PC-9 (cell line): Measurements from ENCODE around the gene EYA2. TPM values are rescaled to one million over a fixed set of nuclear protein-coding genes. Genes with fewer than 3 reads are reported as not detected.

Source experiments
- BruUV-seq: library from RNA; stranded (reverse); fragments of 400-500 nt; replicated peaks from 2 replicates; lab custom pipeline; 2021; lab: Mats Ljungman, UMichigan
- CTCF ChIA-PET: fragments of 300-600 bp; sonication (Branson Sonifier 250); formaldehyde crosslinking; loops from one replicate; lab custom pipeline; 2022; ENCODE audit warnings: antibody characterized with exemption; lab: Charles Lee
- POLR2A ChIA-PET: fragments of 300-600 bp; sonication (Branson Sonifier 250); formaldehyde crosslinking; loops from one replicate; lab custom pipeline; 2022; ENCODE audit warnings: antibody characterized with exemption; ENCODE audit not compliant: unreplicated experiment; lab: Charles Lee
- DNase-seq, 2 experiments: peaks; one replicate each; pipeline versions ENCODE4 v3.0.0 to v3.0.0-alpha.2; 2015 to 2022; ENCODE audit warnings: mixed read lengths in 1 of 2
- H2AFZ ChIP-seq: fragments of 200-600 bp; sonication (generic); 2 replicates; pipeline ENCODE4 v1.8.1; 2017; ENCODE audit warnings: antibody characterized with exemption
- H3F3A ChIP-seq: fragments of 200-600 bp; sonication (generic); 2 replicates; pipeline ENCODE4 v1.8.1; 2017; ENCODE audit warnings: antibody characterized with exemption, mild to moderate bottlenecking, low read depth; ENCODE audit not compliant: insufficient read depth
- H3K27ac ChIP-seq: fragments of 200-600 bp; sonication (generic); 2 replicates; pipeline ENCODE4 v1.6.1; 2016; ENCODE audit warnings: mixed run types
- H3K27me3 ChIP-seq: fragments of 200-600 bp; sonication (generic); 2 replicates; pipeline ENCODE4 v1.6.1; 2016; ENCODE audit warnings: low read depth, mixed run types; ENCODE audit not compliant: insufficient read depth
- H3K36me3 ChIP-seq: fragments of 200-600 bp; sonication (generic); 2 replicates; pipeline ENCODE4 v1.6.1; 2016; ENCODE audit warnings: low read depth, mixed run types
- H3K4me1 ChIP-seq: fragments of 200-600 bp; sonication (generic); replicated peaks from 2 replicates; pipeline ENCODE4 v1.6.1; 2016; ENCODE audit warnings: mixed run types; ENCODE audit not compliant: insufficient read depth
- H3K4me2 ChIP-seq: fragments of 200-600 bp; sonication (generic); 2 replicates; pipeline ENCODE4 v1.6.1; 2017; ENCODE audit warnings: mixed run types
- H3K4me3 ChIP-seq: fragments of 200-600 bp; sonication (generic); 2 replicates; pipeline ENCODE4 v1.6.1; 2016; ENCODE audit warnings: mixed run types
- H3K79me2 ChIP-seq: fragments of 200-600 bp; sonication (generic); 2 replicates; pipeline ENCODE4 v1.6.1; 2017; ENCODE audit warnings: low read depth, mixed run types
- H3K9me2 ChIP-seq: fragments of 200-600 bp; sonication (generic); 2 replicates; pipeline ENCODE4 v1.8.1; 2017; ENCODE audit warnings: mild to moderate bottlenecking; ENCODE audit not compliant: insufficient read depth
- H3K9me3 ChIP-seq: fragments of 200-600 bp; sonication (generic); 2 replicates; pipeline ENCODE4 v1.8.1; 2016; ENCODE audit warnings: low read depth; ENCODE audit not compliant: insufficient read depth
- H4K20me1 ChIP-seq: fragments of 200-600 bp; sonication (generic); 2 replicates; pipeline ENCODE4 v1.8.1; 2017; ENCODE audit not compliant: insufficient read depth
- EZH2 ChIP-seq: fragments of 200-600 bp; sonication (generic); IDR thresholded peaks from 2 replicates; pipeline ENCODE4 v1.8.0; 2017; ENCODE audit warnings: antibody characterized with exemption, low read depth
- intact Hi-C: fragments of 100-400 bp; cut with micrococcal nuclease; formaldehyde crosslinking; loops from one replicate; pipeline ENCODE4 v1.10.0; 2022; ENCODE audit not compliant: unreplicated experiment
- total RNA-seq: library from RNA; stranded (reverse); gene quantifications from 2 replicates; pipeline ENCODE4 v1.2.3, GENCODE V29; 2021
- TF ChIP-seq, protein P1 (sequence below): fragments of 200-600 bp; sonication (generic); conservative IDR thresholded peaks from 2 replicates; pipeline ENCODE4 v1.6.1; 2017; ENCODE audit warnings: mixed run types, antibody characterized with exemption, mild to moderate bottlenecking, moderate library complexity

The EYA2 gene
- total RNA-seq, 1 experiment from 2014 or later, result not detected

DNA sequence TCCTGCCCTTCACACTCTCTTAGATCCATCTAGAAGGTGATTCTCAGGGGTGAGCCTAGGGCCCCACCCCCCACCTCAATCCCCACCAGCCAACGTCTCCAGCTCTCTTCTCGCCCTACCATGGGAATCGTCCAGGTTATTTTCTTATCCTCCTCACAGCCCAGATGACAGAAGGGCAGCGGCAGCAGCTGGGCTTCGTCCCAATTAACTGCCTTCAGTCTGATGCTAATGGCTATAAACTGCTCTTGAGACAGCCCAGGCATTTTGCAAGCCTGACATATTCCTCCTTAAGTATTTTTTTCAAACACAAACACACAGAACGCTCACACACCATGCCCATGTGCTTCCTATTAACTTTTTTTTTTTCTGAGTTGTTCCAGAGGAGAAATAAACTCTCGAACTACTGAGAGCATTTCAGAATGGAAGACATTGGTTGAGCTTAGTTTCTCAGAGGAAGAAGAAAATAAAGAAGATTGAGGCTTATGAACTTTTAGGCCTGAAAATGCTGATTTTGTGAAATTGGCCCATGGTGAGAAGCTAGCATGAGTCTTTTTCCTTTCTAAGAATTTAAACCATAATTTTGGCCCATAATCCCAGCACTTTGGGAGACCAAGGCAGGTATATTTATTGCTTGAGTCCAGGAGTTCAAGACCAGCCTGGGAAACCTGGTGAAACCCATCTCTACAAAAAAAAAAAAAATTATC is 124.6 kb downstream of the EYA2 start:
- ChIA-PET CTCF (no interaction called here), POLR2A (no interaction called here)
- Histone ChIP-seq H3K27ac (no peak overlapping the region), H4K20me1 (no peaks in the 10 kb centered on the region), H3K9me3 (no peaks in the 10 kb centered on the region), H3K27me3 (peaks cover 67% of the 10 kb centered on the region), H3K4me2 (no peak overlapping the region), H3F3A (no peaks in the 10 kb centered on the region), H3K9me2 (no peaks in the 10 kb centered on the region), H3K4me1 (no peaks in the 10 kb centered on the region), H2AFZ (no peak overlapping the region), H3K36me3 (no peaks in the 10 kb centered on the region), H3K79me2 (no peaks in the 10 kb centered on the region), H3K4me3 (no peak overlapping the region)
- intact Hi-C loops, result no loop called here
- DNase-seq, result no peak
- no TSS peak for BruUV-seq
- TF ChIP-seq, protein P1, sequence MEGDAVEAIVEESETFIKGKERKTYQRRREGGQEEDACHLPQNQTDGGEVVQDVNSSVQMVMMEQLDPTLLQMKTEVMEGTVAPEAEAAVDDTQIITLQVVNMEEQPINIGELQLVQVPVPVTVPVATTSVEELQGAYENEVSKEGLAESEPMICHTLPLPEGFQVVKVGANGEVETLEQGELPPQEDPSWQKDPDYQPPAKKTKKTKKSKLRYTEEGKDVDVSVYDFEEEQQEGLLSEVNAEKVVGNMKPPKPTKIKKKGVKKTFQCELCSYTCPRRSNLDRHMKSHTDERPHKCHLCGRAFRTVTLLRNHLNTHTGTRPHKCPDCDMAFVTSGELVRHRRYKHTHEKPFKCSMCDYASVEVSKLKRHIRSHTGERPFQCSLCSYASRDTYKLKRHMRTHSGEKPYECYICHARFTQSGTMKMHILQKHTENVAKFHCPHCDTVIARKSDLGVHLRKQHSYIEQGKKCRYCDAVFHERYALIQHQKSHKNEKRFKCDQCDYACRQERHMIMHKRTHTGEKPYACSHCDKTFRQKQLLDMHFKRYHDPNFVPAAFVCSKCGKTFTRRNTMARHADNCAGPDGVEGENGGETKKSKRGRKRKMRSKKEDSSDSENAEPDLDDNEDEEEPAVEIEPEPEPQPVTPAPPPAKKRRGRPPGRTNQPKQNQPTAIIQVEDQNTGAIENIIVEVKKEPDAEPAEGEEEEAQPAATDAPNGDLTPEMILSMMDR, result no peak
- no peak for TF ChIP-seq EZH2

DNA sequence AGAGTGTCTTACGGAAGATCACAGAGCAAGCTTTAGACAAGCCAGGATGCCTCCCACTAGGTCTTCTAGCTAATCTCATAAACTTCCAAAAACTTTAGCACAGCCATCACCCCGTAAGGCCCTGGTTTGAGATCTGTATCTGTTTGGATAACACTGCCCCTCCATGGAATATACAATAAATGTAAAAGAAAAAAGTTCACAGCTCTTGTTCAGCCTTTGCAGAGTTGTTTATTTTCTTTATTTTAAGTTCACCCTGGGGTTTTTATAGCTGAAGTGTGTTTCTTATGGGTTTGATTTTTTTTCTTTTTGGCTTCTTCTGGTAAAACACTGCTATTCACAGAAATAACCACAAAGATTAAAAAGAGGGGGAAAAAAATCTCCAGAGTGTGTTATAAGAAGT is 125.6 kb downstream of the EYA2 start:
- DNase-seq, result no peak
- Histone ChIP-seq H3K27ac (no peak overlapping the region), H4K20me1 (no peaks in the 10 kb centered on the region), H3K27me3 (peaks cover 72% of the 10 kb centered on the region), H3K4me3 (no peak overlapping the region), H3K9me2 (no peaks in the 10 kb centered on the region), H2AFZ (no peak overlapping the region), H3K9me3 (no peaks in the 10 kb centered on the region), H3K4me2 (no peak overlapping the region), H3K4me1 (no peaks in the 10 kb centered on the region), H3F3A (no peaks in the 10 kb centered on the region), H3K36me3 (no peaks in the 10 kb centered on the region), H3K79me2 (no peaks in the 10 kb centered on the region)
- intact Hi-C loops, result no loop called here
- ChIA-PET POLR2A (no interaction called here), CTCF (no interaction called here)
- TF ChIP-seq, protein P1, result no peak
- no peak for TF ChIP-seq EZH2
- no TSS peak for BruUV-seq

DNA sequence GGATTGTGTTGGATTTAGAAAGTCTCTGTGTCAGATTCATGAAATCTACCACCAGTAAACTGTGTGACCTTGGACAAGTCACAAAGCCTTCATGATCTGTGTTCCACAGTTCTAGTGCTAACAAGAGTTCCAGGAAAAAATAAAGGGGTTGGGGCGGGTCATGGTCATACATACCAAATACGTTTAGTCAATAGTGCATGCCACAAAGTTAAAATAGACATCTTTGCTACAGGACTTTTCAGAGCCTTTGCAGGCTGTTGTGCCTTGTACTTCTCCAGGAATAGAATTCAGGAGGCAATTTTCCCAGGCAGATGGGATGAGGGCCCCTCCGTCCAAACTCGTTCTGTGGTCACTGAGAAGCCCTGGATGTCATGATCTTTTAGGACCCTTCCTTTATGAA is 127.2 kb downstream of the EYA2 start:
- Histone ChIP-seq H3K9me3 (no peaks in the 10 kb centered on the region), H3K27me3 (peaks cover 61% of the 10 kb centered on the region), H3K4me1 (no peaks in the 10 kb centered on the region), H3K36me3 (no peaks in the 10 kb centered on the region), H3K4me3 (no peak overlapping the region), H4K20me1 (no peaks in the 10 kb centered on the region), H3K4me2 (no peak overlapping the region), H3K79me2 (no peaks in the 10 kb centered on the region), H3K9me2 (no peaks in the 10 kb centered on the region), H3F3A (no peaks in the 10 kb centered on the region), H2AFZ (no peak overlapping the region), H3K27ac (no peak overlapping the region)
- ChIA-PET CTCF (no interaction called here), POLR2A (interaction anchor here (0.6 kb wide), 1 partner anchor 755 kb away, joined by 7 read pairs; no protein-coding TSS in a partner anchor)
- DNase-seq, result no peak
- no TSS peak for BruUV-seq
- TF ChIP-seq EZH2, result no peak
- TF ChIP-seq, protein P1, result no peak
- intact Hi-C loops, result no loop called here
